K562 (cell line): ENCODE data around the gene PTCH1. TPM values are rescaled to one million over a fixed set of nuclear protein-coding genes. Genes with fewer than 3 reads are reported as not detected.

Experiments used
- ARNT ChIP-seq, 2 experiments: fragments of 450-650 bp; IDR thresholded peaks; 2 replicates each; pipeline ENCODE4 v1.6.1; 2016; ENCODE audit warnings: mild to moderate bottlenecking in 1 of 2
- ATF7 ChIP-seq: fragments of 450-650 bp; IDR thresholded peaks from 2 replicates; pipeline ENCODE4 v1.7.1; 2014; ENCODE audit warnings: mild to moderate bottlenecking, moderate library complexity
- CREB3 ChIP-seq: fragments of 450-650 bp; conservative IDR thresholded peaks from 2 replicates; pipeline ENCODE4 v1.6.1; 2016; ENCODE audit warnings: missing genetic modification characterization, low read depth, mild to moderate bottlenecking, missing compliant biosample characterization, moderate library complexity
- CTCFL ChIP-seq: IDR thresholded peaks from 2 replicates; pipeline ENCODE4 v1.6.1; 2011; ENCODE audit warnings: borderline replicate concordance, low read depth, mild to moderate bottlenecking, moderate library complexity, low read length; ENCODE audit not compliant: insufficient read depth, poor library complexity, severe bottlenecking
- EP300 ChIP-seq: IDR thresholded peaks from 2 replicates; pipeline ENCODE4 v1.6.1; 2012; ENCODE audit warnings: low read length, improper control_type of control experiment
- ERF ChIP-seq: fragments of 450-650 bp; formaldehyde crosslinking; IDR thresholded peaks from 2 replicates; pipeline ENCODE4 v1.4.0; 2020; ENCODE audit warnings: mild to moderate bottlenecking, mixed read lengths
- HBP1 ChIP-seq: fragments of 450-650 bp; formaldehyde crosslinking; IDR thresholded peaks from 2 replicates; pipeline ENCODE4 v1.4.0; 2022; ENCODE audit warnings: missing genetic modification characterization
- MCM3 ChIP-seq: fragments of 450-650 bp; IDR thresholded peaks from 2 replicates; pipeline ENCODE4 v1.6.1; 2016
- MIER1 ChIP-seq: fragments of 450-650 bp; IDR thresholded peaks from 2 replicates; pipeline ENCODE4 v1.6.1; 2016; ENCODE audit warnings: antibody characterized with exemption, mild to moderate bottlenecking, low read depth
- NONO ChIP-seq, 2 experiments: fragments of 200-400 bp in 1 of 2; fragments of 450-650 bp in 1 of 2; formaldehyde crosslinking in 1 of 2; IDR thresholded peaks; 2 replicates each; pipeline ENCODE4 v1.6.1; 2017; ENCODE audit warnings: low read depth in 2 of 2, mild to moderate bottlenecking in 2 of 2, moderate library complexity in 2 of 2, low read length in 1 of 2
- PRPF4 ChIP-seq: fragments of 200-400 bp; formaldehyde crosslinking; IDR thresholded peaks from one replicate; pipeline ENCODE4 v1.6.1; 2017; ENCODE audit warnings: low read length, low read depth, mild to moderate bottlenecking; ENCODE audit not compliant: insufficient read depth, poor library complexity, severe bottlenecking
- RBFOX2 ChIP-seq: fragments of 200-400 bp; formaldehyde crosslinking; IDR thresholded peaks from 2 replicates; pipeline ENCODE4 v1.6.1; 2017; ENCODE audit warnings: low read depth, mild to moderate bottlenecking, low read length, moderate library complexity
- RBM25 ChIP-seq: fragments of 200-400 bp; formaldehyde crosslinking; IDR thresholded peaks from 2 replicates; pipeline ENCODE4 v1.6.1; 2018; ENCODE audit warnings: low read length, low read depth, moderate library complexity; ENCODE audit not compliant: severe bottlenecking
- STAT5B ChIP-seq: fragments of 250-450 bp; sonication (Bioruptor Pico); IDR thresholded peaks from 2 replicates; pipeline ENCODE4 v1.8.0; 2021; ENCODE audit warnings: mild to moderate bottlenecking, inconsistent platforms
- TGIF2 ChIP-seq: sonication (generic); formaldehyde crosslinking; IDR thresholded peaks from 2 replicates; pipeline ENCODE4 v1.8.1; 2022; ENCODE audit warnings: mild to moderate bottlenecking, missing genetic modification reagents, moderate library complexity
- ZBTB1 ChIP-seq: sonication (generic); formaldehyde crosslinking; IDR thresholded peaks from 2 replicates; pipeline ENCODE4 v1.8.1; 2023; ENCODE audit warnings: missing genetic modification reagents, low read depth, mild to moderate bottlenecking, borderline replicate concordance
- ZBTB17 ChIP-seq: fragments of 450-650 bp; formaldehyde crosslinking; IDR thresholded peaks from 2 replicates; pipeline ENCODE4 v1.4.0; 2020; ENCODE audit warnings: mild to moderate bottlenecking
- ZBTB7A ChIP-seq: IDR thresholded peaks from 2 replicates; pipeline ENCODE4 v1.6.1; 2011; ENCODE audit warnings: low read depth, mild to moderate bottlenecking, low read length, moderate library complexity, borderline replicate concordance; ENCODE audit not compliant: control insufficient read depth
- ZNF124 ChIP-seq: sonication (generic); formaldehyde crosslinking; IDR thresholded peaks from 2 replicates; pipeline ENCODE4 v1.8.1; 2022; ENCODE audit warnings: missing genetic modification reagents
- ZNF263 ChIP-seq: sonication (generic); formaldehyde crosslinking; IDR thresholded peaks from 2 replicates; pipeline ENCODE4 v1.8.0; 2022; ENCODE audit warnings: mild to moderate bottlenecking, missing genetic modification reagents, borderline replicate concordance
- ZNF830 ChIP-seq: fragments of 250-450 bp; sonication (Bioruptor Pico); IDR thresholded peaks from 2 replicates; pipeline ENCODE4 v1.5.0; 2021; ENCODE audit warnings: mild to moderate bottlenecking
- polyA plus RNA-seq, 8 experiments: library from polyadenylated mRNA; depleted of rRNA in 4 of 8; stranded (reverse) in 5 of 8; unstranded in 3 of 8; fragments of >200 nt; fragmentation: Nextera tagmentation in 2 of 8; fragmentation: Illumina TruSeq in 1 of 8; extraction: Ambion mirVana in 2 of 8; extraction: Trizol in 1 of 8; gene quantifications; 2 replicates each; pipeline versions ENCODE4 v1.2.1 to v1.2.3, GENCODE V29; 2011 to 2014; ENCODE audit warnings: inconsistent platforms in 1 of 8, missing spikeins in 1 of 8
- total RNA-seq, 7 experiments: library from RNA; depleted of rRNA in 6 of 7; stranded (reverse); fragments of >200 nt in 6 of 7; fragmentation: Illumina TruSeq in 2 of 7; extraction: Trizol in 2 of 7; gene quantifications; 2 replicates each; pipeline versions ENCODE4 v1.2.1 to v1.2.3, GENCODE V29; 2011 to 2021; ENCODE audit warnings: low replicate concordance in 1 of 7
- TF ChIP-seq, protein P1 (sequence below): fragments of 450-650 bp; conservative IDR thresholded peaks from 2 replicates; pipeline ENCODE4 v1.6.1; 2016; ENCODE audit warnings: missing genetic modification characterization, low read depth, mild to moderate bottlenecking, control low read depth, missing compliant biosample characterization

PTCH1 gene
- total and polyA plus RNA-seq, 9 of the 15 experiments (the other 6 are each of a cell fraction or from before 2014, with no cell fraction given): 0.70 to 9.9 (median 3.8) TPM

- TF ChIP-seq HBP1 (CRISPR knock-in tag) (peak; percentile 67; the same call in 1 of the 2 replicates), ZBTB1 (CRISPR knock-in tag) (no peak; the same call in 1 of the 2 replicates), ERF (CRISPR knock-in tag) (no peak), CTCFL (no peak), MCM3 (no peak), CREB3 (tag) (no peak), NONO (IDR thresholded peaks at IDR 0.05; ENCODE audit: low read depth in 2 of 2, low read length in 1 of 2) (no peak), MIER1 (peak; percentile 42; the same call in 1 of the 2 replicates), ZBTB7A (no peak), ZBTB17 (no peak), ZNF263 (no peak), ZNF830 (CRISPR knock-in tag) (no peak), TGIF2 (CRISPR knock-in tag) (no peak), RBM25 (no peak), EP300 (no peak), STAT5B (no peak), RBFOX2 (no peak; the same call in 1 of the 2 replicates), ZNF124 (CRISPR knock-in tag) (no peak), ARNT (IDR thresholded peaks at IDR 0.05) (no peak), PRPF4 (no peak), ATF7 (no peak)
- TF ChIP-seq, protein P1, sequence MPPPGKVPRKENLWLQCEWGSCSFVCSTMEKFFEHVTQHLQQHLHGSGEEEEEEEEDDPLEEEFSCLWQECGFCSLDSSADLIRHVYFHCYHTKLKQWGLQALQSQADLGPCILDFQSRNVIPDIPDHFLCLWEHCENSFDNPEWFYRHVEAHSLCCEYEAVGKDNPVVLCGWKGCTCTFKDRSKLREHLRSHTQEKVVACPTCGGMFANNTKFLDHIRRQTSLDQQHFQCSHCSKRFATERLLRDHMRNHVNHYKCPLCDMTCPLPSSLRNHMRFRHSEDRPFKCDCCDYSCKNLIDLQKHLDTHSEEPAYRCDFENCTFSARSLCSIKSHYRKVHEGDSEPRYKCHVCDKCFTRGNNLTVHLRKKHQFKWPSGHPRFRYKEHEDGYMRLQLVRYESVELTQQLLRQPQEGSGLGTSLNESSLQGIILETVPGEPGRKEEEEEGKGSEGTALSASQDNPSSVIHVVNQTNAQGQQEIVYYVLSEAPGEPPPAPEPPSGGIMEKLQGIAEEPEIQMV: no peak
Observed at GRCh38 chr9:95507464-95508241, 9.1 kb downstream of the PTCH1 start (continued).
